Fibroblast of skin of left biceps (primary cell): ENCODE results near the gene TNK2.

Experiments used
- DNase-seq, 2 experiments: peaks; one replicate each; pipeline ENCODE4 v3.0.0-alpha.2; 2013; ENCODE audit warnings: low read depth in 2 of 2

TNK2 gene

DNA sequence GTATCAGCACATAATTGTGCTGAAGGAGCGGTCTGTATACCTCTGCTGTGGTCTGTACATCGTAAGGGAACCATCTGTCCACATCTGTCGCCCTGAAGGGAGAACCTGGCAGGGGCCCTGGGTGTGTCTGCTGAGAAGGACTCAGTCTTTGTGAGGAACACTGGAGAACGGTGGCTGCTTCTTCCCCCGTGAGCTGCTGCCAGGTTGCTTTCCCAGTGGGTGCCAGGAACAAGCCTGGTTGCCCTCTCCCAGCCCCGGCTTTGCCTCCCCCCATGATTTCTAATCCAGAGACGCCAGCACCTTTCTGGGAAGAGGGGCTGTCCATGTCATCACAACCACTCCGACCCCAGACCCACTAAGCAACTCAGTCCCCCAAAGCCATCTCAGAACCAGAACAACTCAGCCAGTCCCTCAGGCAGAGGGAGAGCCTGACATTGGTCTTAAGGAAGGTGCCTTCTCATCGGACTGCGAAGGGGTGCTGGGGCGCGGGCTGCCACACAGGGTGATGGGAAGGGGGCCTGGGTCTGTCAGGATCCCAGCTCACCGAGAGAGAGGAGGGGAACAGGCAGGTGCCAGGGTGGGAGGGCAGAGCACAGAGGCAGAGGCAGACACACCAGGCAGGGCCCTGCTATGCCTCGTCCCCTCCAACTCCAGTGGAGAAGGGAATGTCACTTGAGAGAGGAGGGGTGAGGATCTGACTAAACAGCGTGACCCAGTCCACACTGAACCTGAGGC lies 8.5 kb downstream of the TNK2 start:
- no peak for DNase-seq

DNA sequence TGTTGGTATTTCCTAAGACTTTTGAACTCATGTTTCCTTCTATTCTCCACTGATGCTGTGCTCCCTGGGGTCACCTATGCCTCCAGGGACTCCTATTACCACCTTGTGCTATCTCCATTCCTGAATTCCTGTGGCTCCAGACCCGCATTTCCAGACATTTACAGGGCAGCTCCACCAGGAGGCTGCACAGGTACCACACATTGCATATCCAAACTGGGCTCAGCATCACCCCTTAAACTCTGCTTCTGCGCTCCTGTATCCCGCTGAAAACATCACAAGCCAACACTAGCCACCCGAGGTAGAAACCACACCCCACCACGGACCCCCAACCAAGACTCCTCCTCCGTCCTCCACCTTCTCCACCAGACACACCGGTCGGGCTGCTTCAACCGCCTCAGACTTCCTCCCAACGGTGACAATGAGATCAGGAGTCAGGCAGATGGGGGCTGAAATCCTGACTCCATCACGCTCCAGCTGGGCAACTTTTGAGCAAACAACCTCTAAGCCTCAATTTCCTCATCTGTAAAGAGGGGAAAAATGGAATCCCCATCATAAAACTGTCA lies 10.4 kb downstream of the TNK2 start:
- DNase-seq = no peak

DNA sequence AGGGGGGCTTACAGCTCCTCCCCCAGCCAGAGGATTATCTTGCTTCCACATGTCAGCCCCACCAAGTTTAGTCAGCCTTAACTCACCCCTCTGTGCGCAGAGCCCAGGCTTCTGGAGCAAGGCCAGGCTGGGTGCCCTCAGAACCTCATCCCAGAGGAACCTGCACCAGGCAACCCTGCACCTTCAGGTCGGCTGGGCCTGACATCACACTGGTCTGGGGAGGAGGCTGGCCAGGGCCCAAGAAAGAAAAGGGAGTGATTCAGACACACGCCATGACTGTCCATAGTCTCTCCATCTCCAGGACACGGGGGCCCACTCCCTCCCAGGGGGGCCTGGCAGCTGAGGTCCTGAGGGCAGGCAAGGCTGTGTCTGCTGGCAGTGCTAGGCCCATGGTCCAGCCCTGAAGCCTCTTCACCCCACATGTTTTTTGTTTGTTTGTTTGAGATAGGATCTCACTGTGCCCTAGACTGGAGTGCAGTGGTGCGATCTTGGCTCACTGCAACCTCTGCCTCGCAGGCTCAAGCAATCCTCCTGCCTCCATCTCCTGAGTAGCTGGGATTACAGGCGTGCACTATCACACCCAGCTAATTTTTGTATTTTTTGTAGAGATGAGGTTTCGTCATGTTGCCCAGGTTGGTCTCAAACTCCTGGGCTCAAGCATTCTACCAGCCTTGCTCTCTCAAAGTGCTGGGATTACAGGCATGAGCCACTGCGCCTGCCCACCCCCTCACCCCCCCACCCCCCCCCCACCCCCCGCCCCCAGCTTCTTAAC lies 11.1 kb downstream of the TNK2 start:
- no peak for DNase-seq

DNA sequence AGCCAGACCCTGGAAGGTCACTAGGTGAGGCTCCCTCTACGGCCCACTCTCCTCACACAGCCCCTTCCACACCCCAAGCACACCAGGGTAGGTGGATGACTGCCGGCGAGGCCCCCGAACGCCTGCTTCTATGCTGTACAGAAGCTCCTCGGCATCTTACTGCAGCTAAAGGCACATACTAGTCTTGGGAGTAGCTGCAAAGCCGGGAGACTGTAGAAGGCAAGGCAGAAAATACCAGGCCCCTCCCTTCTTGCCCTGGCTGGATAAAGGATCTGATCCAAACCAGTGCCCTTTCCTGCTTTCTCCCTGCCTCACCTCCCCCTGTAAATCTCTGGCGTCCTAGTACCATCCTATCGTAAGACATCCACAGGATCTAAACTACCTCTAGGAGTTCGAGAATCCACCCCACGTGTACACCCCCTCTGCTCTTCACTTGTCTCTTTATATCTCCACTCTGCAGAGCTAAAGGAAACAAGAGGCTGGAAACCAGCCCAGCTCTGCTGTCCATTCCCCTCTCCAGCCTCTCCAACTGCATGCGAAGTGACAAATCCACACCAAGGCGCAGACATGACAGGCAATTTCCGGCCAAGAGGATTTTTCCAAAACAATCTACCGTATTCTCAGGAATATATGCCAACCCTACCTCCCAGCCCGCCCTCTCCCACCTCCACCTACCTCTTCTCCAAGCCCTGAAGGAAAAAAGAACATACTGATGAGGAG lies 11.8 kb downstream of the TNK2 start:
- DNase-seq = peak; percentile 35 to 39

DNA sequence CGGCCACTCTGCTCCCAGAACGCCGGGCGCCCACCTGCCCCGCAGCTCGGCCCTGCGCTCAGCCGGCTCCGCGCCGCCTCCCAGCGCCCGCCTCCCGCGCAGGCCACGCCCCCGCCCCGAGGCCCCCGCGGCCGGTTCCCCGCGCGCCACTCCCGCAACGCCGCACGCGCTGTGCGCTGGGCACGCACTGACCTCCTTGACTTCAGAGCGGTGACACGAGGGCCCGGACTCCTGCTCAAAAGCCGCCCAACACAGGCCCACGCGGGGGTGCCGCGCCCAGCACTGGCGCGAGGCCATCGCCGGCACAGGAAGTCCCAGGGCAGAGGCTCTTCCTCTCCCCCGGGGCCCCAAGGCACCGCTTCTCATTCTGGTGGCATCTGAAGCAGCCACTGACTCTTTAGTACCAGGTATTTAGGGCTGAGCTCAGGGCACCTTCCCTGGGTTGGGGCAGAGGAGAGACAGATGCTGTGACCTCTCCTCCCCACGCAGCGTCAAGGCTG lies 12.4 kb downstream of the TNK2 start:
- no peak for DNase-seq

DNA sequence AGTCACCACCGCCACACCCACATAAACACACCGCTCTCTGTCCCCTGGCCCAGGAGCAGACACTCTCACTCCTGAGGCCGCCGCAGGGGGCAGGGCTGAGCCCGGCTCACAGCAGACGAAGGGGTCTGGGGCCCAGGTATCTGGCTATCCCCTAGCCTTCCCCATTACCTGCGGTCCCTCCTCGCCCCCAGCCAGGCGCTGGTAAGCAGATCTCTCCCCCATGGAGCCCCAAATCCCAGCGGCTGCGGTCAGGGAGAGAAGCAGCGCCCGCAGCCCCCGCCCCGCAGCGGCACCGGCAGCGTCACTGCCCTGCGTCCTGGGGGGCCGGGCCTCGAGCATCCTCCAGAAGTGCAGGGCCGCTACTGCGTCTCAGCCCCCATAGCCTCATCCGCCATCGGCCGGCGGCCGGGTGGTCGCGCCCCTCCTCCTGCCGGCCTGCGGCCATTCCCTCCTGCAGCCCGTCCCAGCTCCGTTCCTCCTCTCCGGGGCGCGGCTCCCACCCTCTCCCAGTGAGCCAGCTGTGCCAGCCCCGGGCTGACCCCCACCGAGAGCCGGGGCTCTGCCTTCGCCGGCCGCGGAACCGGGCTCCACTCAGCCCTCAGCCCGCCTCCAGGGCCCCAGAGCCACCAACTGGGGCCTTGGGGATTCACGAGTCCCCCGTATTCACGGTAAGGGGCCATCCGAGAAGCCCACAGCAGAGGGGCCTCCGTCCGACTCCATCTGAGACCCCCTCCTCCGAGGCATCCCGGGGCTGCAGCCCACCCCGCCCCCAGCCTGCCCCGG lies 13.1 kb downstream of the TNK2 start:
- no peak for DNase-seq

DNA sequence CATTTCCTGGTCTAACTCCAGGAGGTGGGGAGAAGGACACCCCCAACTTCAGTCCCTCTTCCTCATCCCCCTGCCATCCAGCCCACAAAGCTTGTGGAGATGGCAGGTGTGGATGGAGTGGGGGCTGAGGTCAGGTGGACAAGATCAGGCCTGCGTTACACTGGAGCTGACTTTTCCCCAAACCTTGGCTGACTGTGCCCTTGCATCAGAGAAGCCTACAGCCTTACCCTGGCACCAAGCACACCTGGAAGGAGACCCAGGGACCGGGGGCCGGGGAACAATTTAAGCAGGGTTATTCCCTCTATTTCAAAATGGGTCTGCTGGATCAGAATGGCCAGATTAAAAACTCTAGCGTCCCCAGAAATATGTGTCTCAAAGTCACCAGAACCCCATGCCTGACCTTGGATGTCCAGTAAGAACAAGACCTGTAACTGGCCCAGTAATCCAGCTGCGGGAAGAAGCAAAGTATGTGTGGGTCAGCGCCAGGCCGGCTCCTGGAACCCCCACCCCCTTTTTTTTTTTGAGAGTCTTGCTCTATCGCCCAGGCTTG lies 14.4 kb downstream of the TNK2 start:
- DNase-seq = no peak

DNA sequence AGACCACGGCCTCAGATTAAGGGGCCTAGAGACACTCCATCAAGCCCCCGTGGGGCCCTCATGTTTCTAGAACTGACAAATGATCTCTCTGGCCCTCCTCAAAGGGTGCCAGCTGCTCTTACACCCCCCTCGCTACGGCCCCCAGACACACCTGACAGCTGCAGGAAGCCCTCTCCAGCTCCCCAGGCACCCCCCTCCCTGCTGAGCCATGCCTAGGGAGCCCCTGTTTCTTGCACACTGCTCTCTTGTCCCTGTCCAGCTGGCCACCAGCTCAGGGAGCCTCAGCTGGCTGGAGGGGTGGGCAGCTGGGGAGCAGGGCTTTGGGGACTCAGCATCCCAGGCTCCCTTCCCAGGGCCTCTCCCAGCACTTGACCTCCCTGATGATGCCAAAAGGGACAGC lies 14.8 kb downstream of the TNK2 start:
- no peak for DNase-seq

DNA sequence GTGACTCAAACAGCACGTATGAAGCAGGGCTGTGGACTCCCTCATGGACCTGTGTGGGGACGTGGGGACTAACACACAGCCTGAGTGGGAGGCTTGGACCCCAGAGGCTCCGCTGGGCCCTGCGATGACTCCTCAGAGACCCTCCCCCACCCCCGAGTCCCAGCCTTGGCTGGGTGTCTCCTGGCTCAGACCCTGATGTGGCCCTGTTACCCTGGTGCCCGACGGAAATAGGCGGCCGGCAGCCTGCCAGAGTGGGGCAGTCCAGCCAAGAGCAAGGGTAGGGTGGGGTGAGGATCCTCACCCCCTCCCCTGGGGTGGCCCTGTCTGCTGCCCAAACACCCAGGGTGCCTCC lies 15.3 kb downstream of the TNK2 start:
- no peak for DNase-seq

DNA sequence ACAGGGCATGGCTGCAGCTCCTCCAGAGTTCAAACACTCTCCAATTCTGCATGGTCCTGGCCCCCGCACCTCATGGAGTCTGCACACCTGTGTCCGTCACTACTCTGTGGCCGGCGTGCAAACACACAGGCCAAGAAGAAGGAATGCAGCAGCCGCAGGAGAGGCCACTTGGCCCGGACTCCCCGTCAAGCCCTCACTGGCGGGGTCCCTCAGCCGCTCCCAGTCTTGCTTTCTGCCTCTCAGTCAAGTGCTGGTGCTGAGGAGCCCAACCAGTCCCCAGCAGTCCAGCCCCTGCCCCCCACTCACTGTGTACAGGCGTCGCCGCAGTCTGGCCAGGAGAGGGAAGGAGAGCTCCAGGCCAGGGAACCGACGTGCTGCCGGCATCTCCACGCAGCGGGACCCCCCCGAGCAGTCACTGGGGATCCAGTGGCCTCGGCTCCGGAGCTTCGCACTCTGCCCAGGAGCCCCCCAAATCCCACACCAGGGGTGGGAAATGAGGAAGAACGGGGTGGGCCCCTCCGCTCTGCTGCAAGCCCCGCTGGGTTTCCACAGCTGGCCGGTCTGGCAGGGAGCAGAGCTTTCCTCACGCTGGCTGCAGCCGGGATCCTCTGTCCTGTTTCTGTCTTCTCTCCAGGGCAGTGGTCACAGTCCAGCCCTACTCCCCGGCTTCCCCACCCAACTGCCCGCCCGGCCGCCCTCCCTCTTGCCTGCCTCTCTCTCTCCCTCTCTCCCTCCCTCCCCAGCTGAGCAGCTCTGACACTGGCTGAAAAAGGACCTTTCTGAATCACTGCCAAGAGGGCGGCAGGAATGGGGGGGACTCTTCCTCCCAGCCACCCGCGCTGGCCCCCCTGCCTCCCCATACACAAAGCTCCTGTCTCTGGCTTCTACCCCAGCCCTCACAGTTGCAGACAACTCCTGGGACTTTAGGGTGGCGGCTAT lies 16.0 kb downstream of the TNK2 start:
- DNase-seq = no peak

DNA sequence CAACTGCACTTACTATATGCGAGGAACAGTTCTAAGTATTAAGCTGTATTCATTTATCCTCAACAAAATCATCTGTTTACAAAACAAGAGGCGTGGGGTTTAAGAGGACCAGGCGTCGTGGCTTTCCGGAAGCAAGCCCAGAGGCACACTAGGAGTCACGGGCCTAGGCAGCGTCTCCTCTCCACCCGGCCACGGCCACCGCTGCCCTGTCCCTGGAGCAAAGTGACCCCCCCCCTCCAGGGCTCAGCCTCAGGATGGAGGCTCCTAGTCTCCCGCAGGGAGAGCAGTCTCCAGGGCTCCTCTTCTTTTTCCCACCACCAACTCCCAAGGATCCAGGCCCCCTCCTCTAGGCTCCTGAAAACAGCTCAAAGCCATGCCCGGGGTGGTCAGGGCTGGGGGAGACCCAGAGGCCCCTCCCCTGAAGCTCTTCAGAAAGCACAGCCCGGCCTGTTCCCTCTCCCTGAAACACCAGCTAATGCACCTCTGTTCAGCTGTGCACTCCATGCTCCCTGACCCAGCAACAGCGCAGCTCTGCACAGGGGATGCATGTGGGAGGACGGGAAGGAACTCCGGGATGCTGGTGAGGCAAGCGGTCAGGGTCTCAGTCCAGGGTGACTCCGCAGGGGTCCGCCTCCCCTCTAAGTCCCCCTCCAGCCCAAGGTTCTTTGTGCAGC lies 16.8 kb downstream of the TNK2 start:
- DNase-seq = no peak

DNA sequence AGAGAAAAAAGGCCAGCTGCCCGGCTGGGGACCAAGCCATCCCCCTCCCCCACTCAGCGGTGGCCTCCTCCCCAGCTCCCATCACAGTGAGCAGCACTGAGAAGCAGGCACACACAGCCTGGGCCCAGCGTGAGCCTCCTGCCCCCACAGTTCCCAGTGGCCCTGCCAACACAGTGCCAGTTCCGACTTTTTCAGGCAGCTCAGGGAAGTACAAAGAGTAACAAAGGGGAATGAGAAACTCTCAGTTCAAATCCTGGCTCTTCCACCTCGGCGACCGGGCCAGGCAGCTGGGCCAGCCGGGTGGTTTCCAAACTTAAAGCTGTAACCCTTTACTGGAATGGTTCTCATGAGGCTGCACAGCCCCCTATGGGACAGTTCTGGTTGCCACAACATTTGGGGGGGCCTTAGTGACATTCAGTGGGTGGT lies 18.5 kb downstream of the TNK2 start:
- no peak for DNase-seq

DNA sequence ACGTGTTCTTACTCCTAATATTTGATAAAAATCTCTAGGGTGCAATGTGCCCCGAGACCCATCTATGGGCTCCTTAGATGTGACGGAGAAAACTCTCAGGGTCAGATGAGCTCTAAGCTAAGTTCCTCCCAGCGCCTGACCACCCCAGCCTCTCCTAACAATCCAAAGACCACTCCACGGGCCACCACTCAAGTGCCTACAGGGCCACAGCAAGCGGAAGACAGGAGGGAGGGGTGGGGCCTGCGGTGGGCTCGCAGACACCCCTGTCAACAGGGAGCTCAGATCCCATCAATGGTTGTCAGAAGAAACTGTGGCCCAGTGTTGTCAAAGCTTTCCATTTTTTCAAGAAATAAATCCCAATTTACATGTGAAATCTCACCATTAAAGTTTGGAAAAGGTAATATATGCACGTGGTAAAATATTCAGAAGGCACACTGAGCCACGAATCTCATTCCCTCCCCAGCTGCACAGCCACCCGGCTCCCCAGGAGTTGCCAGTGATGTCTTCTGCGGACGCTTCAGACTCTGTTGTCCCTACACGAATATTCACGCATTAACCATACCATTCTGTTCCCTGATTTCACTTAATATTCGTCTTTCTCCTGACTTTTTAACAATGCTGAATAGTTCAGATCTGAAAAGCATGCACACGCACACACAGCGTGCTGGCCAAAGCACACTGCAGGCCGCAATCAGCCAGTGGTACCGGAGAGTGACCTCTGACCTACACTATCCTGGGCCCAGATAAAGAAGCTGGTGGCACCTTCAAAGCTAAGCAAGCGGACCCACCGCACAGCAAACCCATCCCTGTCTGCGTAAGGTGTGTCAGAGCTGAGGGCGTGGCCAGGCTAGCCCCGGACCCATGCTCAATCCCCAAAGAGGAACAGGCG lies 19.1 kb downstream of the TNK2 start:
- DNase-seq = no peak

DNA sequence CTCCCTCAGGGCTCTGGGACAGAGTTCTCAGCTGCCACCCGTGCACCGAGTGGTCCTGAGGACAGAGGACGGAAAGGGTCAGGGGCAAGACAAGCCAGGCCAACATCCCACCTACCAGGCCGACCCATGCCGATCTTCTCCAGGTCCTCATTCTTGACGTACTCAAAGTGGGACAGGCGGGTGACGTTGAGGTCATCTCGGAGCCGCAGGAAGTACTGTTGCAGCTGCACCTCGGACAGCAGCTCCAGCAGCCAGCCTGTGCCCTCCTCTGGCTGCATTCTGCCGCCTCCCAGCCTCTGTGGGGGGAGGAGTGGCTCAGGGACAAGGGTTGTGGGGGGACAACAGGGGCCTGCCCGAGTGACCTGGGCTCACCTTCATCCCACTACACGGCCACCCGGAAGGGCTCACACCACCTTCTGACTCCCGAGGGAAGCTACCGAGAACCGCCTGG lies 20.0 kb downstream of the TNK2 start:
- no peak for DNase-seq

DNA sequence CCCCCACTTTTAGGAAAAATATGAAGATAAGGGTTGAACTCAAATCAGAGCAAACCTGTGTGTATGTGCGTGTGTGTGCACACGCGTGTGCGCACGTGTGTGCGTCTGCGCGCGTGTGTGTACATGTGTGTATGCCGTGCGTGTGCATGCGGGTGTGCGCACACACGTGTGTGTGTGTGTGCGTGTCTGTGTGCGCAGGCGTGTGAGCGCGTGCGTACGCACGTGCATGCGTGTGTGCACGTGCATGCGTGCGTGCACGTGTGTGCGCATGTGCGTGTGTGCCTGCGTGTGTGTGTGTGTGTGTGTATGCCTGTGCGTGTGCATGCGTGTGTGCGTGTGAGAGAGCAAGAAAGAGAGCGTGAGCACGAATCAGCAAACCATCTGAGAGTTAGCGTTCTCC lies 20.7 kb downstream of the TNK2 start:
- DNase-seq = no peak

DNA sequence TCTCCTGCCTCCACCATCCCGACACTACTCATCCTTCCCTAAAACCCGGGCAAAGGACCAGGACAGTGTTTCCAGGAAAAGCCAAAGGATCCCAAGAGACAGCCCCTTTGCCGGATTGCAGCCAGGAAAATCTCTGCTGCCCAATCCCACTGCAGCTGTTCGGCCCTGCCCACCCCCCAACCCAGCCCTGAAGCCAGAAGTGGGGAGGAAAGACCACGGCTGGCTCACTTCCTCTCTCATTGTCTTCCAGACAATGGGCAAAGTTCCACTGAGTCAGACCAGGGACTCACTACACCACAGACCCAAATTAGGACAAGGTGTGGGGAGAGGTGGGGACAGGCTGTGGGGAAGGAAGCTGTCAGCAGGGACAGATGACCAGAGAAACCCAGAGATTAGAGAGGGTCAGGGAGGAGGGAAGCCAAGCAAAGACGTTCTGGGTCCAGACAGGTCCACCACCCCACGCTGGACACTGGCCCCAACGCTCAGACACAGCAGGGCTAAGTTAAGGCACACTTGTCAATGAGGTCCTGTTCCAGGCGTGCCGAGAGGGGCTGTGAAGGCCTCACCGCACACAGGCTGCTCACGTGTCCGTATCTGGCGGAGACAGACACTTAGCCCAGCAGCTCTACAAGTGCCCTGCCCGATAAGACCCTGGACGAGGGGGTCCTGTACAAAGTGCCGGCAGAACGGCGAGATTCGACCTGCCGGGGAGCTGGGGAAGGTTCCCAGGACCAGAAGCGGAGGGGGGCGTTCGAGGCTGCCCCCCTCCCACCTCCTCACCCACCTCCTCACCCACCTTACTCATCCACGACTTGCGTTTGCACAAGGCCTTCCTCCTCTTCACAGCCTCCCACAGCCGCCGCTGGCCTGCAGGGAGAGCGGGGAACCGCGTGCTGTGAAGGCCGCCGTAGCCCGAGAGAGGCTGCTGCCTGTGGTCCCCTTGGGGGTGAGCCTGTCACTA lies 21.9 kb downstream of the TNK2 start:
- DNase-seq = peak; percentile 57 to 61
